ENCODE data around the gene ENAH.

The ENAH gene

DNA sequence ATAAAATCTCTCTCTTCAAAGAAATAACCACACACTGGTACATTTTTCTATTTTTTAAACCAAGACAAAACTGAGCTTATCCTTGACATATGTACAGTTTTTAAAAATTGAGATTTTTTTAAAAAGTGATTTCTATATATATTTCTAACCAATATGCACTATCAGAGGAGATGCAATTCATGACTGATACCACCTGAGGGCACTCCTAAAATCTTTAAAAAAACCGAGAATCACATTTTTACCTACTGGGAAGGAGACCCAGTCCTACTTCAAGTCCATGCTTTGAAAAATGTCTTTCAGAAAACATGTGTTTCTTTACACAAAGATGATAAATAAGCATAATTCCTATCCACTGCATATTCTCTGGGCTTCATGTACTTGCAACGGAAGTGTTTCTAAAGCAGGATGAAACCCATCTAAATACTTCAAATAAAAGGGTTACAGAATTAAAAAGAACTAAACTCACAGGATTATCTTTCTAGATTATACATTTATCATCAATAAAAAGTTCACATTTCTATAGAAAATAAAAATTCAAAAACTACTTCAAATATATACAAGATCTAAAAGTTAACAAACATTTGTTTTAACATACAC is 98.6 kb downstream of the ENAH start:
- no peak for DNase-seq

DNA sequence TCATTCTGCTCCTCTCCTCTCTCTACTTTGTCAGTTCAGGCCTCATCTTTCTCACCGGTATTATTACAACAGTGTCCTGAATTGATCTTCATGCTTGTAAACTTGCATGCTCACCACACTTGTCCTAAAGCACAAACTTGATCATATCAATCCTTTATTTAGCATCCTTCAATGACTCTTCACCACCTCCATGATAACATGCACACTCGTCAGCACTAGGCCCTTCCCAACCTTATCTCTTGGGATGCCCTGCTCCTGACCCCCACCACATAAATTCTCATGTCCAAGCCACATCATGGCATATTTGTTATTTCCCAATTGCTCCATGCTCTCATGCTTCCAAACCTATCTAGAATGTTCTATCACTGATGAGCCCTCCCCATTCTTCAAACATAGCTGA is 103.1 kb downstream of the ENAH start:
- DNase-seq, result no peak

DNA sequence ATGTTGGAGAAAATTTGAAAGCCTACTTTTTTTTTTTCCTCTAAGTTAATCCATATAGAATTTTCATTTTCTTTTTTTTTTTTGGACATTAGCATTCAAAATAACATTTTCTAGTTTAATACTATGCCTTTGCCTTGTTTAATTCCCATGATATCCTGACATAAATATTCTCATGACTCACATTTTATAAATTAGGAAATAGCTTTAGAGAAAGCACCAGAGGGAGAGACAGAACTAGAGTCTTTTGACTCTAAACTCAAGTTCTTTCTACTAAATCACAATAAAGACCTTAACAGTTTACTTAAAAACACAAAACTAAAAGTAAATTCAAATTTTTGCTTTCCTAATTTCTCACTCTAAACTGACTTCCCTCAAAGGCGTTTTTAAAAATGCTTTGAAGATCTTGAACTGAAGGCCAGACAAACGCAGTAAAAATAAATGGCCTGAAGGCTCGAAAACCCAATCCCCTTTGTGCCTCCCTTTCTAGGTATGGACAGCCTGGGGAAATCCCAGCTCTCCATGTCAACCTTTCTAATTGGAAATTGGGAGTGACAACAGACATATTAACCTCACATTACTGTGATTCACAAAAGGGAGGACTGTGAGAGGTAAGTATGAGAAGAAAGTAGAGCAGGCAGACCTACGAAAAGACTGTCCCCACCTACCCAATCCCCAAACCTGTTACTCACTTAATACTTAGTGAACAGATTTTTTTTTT is 104.6 kb downstream of the ENAH start:
- DNase-seq, result no peak

DNA sequence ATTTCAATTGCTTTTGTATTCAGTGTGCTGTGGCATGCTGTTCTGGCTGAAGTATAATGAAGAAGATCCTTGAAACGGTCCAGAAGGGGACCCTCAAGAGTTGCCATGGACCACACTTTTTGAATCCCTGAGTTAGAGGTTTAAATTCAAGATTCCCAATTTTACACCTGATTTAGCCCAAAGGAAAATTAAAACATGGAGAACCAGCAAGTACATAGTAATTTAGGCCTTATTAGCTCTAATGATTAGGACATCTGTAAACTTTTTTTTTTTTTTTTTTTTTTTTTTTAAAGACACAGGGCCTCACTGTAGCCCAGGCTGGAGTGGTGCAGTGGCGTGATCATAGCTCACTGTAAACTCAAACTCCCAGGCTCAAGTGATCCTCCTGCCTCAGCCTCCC is 107.3 kb downstream of the ENAH start:
- no peak for DNase-seq

- DNase-seq, result no peak
These were observed 108.0 kb downstream of the ENAH start for GRCh38 chr1:225544924-225545323.

DNA sequence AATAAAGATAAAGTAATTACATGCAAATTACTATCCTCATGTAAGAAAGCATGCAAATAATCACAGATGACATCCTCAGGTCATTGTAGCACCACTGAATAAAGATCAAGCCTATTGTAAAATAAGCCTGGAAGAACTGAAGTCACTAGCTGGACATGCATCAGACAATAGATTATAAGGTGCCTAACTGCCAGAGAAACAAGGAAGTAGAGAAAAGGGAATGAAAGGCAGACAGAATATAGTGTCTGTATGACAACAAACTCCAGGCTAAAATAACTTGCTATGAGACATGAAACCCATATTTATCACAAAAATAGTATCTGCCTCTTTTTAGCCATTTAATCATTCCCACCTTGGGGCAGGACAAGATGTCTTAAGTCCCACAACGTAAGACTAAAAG is 108.7 kb downstream of the ENAH start:
- DNase-seq, result no peak

DNA sequence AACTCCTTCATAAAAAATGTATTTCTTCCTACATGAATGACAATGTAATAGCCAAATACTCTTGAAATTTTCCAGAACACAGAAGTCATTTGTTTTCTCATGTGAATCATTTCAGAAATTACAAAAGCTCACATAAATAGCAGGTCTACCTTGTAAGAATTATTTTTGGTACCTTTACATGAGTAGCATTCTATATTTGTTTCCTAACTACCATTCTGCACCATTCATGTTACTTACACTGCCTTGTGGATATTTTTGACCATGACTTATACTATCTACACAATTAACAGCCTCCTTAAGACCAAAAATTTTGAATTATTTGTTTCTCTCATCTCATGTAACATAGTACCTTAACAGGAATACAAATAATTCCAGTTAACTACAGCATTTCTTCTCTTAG is 109.6 kb downstream of the ENAH start:
- no peak for DNase-seq

- DNase-seq, result no peak
These were observed 111.5 kb downstream of the ENAH start for GRCh38 chr1:225541383-225541782.

DNA sequence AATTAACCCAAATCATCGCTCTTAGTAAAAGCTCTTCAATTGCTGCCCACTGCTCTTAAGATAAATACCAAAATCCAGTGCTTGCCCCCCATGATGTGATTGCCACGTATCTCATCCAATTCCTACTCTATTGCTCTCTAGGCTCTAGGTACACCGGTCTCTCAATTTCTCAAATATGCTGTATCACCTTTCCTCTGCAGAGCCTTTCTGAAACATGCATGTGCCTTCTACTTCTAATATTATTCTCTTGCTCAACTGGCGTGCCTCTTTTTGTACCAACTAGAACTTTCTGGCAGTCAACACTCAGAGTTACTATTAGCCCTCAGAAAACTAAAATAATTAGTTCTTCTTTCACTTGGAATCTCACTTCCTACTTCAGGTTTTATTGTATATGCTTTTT is 113.3 kb downstream of the ENAH start:
- no peak for DNase-seq

- no peak for DNase-seq
These were observed 113.9 kb downstream of the ENAH start for GRCh38 chr1:225539069-225539468.

DNA sequence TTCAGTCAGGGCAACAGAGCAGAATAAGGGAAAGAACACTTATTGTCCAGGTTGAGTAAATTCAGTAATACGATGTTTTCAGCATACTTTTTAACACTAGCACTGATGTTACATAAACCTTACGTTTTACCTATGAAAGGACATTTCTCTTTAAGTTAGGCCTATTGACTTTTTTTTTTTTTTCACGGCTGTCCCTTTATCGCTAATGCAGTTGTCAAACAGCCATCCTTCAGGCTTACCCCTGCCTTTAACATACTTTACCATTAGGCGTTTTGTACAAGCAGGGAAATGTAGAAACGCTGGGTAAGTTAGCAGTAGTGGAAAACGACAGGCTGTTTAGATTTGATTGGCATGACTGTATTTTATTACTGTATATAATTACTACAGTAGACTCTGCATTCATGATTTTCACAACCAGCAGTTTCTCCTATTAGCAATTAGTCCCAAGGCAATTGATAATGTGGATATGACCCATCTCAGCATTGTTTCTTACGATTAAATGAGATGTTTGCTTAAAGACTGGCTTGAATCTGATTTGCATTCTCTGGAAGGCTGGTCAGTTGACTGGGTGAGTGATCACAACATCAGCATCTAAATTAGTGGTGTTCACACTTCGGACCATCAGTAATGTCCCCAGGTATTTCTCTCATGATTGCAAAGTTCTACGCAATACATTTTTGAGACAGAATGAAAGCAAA is 115.2 kb downstream of the ENAH start:
- no peak for DNase-seq

- no peak for DNase-seq
These were observed 117.6 kb downstream of the ENAH start for GRCh38 chr1:225535280-225535679.

- DNase-seq, result no peak
These were observed 118.2 kb downstream of the ENAH start for GRCh38 chr1:225534772-225535171.

- DNase-seq, result no peak
These were observed 118.8 kb downstream of the ENAH start for GRCh38 chr1:225534135-225534534.

- no peak for DNase-seq
These were observed 119.7 kb downstream of the ENAH start for GRCh38 chr1:225533238-225533637.

DNA sequence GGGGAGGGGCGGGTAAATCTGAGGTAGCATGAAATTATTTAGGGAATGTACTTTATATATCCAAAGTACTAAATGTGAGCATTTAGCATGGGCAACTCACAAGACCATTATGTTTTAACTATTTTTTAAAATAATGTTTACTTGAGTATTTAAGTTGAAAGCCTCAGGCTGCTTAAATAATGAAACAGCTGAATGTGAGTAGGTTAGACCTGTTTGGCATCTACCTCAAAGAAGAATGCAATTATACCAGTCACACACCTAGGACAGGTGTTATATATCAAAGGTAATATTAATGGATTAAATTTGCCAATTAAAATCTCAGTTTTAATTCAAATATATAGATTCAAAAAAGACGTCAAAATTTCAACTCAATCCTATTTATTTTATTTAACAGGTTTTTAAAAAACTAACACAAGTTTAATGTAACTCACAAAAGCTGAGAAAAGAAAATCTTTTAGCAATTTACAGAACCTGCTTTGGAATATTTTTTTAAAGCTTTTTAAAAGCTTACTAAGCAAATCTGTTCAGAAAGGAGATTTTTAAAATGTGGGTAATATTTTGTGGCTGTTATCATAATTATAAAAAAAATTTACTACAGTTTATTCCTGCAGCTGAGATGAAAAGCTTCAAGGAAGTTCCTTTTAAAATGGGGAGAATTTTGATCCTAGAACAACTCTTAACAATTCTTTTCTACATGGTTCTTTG is 120.5 kb downstream of the ENAH start:
- DNase-seq, result no peak

GRCh38 chr1:225529726-225530125 is 123.2 kb downstream of the ENAH start:
- DNase-seq, result no peak

DNA sequence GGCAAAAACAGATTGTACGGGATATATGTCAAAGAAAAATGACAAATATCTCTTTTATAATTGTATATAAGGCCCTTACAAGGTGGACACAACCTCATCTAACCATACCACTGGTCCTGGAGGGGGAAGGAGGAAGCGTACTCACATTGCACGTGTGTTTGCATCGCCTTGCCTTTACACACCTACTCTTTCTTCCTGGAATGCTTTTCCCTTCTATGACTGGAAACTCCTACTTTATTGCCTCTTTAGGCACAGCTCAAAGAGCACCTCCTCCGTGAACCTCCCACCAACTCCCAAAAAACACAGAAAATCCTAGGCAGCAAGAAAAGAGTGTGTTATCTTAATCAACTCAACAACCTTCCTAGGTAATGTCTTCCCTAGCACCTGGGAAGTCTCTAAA is 125.3 kb downstream of the ENAH start:
- DNase-seq, result no peak

- DNase-seq, result no peak
These were observed 126.0 kb downstream of the ENAH start for GRCh38 chr1:225526878-225527277.

DNA sequence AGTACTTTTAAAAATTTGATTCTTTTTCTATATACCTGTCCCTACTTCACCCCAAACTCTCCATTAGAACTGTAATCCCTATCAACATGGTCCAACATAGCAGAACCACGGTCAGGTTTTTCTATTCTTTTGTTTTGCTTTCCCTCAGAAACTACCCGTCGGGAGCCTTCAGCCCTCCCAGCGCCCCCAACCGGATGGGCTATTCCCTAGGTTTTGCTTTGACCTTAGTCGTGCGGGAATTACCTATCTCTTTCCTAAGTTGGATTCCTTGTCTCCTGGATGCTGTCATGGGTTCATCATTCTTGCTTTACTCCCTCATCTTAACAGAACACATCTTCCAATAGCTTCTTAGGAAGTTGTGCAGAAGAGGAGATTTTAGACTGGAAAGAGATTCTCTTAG is 127.5 kb downstream of the ENAH start:
- DNase-seq, result no peak

- no peak for DNase-seq
These were observed 128.4 kb downstream of the ENAH start for GRCh38 chr1:225524570-225524969.

DNA sequence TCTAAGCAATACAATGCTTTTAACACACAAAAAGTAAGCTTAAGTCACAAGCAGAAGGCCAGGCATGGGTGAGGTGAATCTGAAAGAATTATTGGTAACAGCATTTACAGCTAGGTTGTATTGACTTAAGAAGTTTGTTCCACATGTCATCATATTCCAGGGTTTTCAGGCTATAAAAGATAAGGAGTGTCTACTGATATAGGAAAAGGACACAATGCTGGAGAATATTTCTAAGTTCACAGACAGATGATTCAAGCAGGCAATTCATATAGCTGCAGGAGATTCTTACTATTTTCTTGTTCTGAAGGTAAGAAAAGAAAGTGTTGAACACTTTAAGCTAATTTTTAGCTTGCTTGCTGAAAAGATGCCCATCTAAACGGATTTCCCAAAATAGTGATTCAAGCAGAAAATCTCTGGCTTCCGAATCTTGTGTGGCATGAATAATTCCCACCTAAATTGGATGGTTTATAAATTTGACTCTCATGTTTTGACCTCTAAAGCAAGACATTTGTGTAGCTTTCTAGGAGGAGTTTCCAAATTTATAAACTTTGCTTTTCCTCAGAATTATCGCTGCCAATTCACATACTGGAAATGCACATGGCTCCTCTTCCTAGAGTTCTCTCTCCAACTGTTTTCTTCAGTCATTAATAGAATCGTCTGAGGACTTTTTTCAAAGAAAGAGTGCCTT is 129.5 kb downstream of the ENAH start:
- no peak for DNase-seq
